Glomerular endothelial cell (primary cell): ENCODE measurements around the gene MMD2. TPM values are rescaled to one million over a fixed set of nuclear protein-coding genes. Genes with fewer than 3 reads are reported as not detected.

ENCODE experiments used
- DNase-seq: peaks from one replicate; pipeline ENCODE4 v3.0.0-alpha.2; 2011; ENCODE audit warnings: low read depth, low spot score; ENCODE audit errors: extremely low read depth
- total RNA-seq: library from RNA; depleted of rRNA; stranded (reverse); fragments of >200 nt; gene quantifications from 2 replicates; pipeline ENCODE4 v1.2.3, GENCODE V29; 2015

The MMD2 gene
- total RNA-seq, 1 donor from 2014 or later: not detected

DNA sequence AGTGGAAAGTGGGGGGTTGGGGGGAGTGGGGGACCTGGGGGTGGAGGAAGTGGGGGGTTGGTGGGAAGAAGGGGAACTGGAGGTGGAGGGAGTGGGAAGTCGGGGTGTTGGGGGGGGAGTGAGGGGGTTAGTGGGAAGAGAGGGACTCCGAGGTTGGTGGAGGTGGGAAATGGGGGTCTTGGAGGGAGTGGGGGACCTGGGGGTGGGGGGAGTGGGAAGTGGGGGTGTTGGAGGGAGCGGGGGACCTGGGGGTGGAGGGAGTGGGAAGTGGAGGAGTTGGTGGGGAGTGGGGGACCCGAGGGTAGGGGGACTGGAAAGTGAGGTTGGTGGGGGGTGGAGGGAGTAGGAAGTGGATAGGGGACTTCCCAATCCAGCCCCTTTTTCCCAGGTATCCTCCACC is 906 bp upstream of the MMD2 start:
- no peak for DNase-seq

DNA sequence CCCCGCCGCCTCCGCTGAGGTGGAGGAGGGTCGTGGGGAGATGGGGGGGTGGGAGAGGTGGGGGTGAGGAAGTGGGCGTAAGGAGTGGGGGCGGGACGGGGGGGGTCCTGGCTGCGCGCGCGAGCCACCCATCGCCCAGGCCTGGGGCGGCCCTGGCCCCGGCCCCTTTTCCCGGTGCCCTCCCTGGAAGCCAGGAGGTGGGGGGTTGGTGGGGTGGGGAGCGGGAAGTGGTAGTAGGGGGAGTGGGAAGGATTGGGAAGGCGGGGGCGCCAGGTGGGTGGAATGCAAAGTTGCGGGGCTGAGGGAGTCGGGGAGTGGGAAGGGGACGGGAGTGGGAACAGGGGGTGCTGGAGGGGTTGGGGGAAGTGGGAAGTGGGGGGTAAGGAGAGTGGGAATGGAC is 319 bp upstream of the MMD2 start:
- DNase-seq: no peak

DNA sequence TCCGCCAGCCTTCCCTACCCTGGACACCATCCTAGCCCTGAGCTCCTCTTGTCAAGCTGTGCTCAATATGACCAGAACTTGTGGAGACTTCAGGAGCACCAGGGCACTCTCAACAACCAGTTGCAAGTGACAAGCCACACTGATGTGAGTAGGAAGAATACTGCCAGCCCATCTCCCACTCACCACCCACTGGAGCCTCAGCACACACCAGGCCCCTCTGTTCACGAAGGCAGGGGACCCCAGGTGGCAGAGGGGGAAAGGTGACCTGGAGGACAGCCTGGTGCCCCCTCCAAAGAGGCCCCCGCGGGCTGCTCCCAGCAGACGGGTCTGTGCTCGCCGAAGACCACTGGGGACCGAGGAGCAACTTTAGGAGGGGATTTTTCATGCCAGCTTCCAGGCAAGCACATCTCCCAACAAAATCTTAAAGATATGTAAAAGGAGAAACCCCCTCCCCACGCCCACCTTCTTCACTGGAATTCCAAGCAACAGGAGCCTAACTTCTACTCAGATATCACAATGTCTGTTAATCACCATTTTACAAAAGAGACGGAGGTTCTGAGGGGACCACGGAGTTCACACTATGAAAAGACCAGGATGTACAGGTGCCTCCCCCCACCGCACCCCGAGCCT is 1.0 kb downstream of the MMD2 start:
- DNase-seq: no peak

DNA sequence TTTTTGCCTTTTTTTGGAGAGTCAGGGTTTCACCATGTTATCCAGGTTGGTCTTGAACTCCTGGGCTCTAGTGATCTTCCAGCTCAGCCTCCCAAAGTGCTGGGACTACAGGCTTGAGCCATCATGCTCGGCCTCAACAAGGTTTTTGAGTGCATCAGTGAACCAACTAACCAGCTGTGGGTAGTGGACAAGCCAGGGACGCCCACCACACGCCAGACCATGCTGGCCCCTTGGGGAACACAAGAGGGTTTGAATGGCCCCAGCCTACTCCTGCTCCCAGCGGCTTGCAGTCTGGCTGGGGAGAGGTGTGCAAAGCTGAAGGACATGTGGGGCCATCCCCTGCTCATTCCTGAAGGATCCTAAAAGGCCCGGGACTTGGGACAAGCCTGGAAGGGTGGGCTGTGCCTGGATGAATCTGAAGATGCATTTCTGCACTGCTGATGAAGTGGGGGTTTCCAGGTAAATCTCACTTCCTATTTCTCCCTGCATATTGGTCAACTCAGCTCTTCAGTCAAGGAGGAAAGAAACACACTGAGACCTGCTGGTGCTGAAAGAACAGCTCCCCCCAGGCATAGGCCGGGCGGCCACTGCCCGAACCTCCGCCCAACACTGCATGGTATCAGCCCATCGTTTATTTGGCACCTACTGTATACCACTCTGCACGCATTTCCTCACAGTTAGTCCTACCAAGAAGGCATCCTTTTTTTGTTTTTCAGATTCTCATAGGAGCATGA is 6.9 kb downstream of the MMD2 start:
- DNase-seq: no peak

DNA sequence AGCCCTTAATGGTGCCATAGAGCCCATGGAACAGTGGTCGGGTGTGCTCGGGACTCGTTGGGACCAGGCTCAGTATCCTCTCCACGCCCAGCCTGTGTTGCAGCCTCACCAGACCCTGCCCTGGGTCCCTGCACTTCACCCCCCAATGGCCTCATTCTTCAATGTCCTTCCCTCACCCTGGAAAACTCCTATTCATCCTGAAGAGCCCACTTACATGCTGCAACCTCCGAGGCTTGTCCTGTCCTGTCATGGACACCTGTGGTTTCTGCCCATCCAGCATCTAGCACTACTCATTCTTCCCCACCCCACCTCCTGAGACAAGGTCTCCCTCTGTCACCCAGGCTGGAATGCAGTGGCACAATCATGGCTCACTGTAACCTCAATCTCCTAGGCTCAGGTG is 7.7 kb downstream of the MMD2 start:
- DNase-seq: no peak

DNA sequence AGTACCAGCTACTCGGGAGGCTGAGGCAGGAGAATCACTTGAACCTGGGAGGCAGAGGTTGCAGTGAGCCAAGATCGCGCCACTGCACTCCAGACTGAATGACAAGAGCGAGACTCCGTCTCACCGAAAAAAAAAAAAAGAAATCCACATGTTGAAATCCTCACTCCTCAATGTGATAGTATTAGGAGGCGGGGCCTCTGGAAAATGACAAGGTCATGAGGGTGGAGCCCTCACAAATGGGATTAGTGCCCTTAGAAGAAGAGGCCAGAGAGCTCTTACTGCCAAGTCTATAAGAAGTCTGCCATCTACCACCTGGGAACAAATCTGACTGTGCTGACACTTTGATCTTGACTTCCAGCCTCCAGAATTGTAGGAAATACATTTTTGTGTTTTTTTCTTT is 10.6 kb downstream of the MMD2 start:
- no peak for DNase-seq

DNA sequence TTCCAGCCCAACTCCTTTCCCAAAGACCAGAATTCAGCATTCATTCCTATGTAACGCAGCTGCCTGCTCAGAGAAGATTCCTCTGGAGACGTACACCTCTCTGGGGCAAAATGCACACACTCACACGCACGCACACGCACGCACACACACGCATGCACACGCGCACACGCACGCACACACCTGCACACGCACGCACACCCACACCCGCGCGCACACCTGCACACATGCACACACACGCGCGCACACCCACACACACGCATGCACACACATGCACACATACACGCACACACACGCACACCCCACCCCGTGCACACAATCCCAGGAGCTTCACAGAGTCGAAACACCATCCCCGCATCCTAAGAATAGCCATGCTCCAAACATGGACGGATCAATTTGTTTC is 13.0 kb downstream of the MMD2 start:
- no peak for DNase-seq

DNA sequence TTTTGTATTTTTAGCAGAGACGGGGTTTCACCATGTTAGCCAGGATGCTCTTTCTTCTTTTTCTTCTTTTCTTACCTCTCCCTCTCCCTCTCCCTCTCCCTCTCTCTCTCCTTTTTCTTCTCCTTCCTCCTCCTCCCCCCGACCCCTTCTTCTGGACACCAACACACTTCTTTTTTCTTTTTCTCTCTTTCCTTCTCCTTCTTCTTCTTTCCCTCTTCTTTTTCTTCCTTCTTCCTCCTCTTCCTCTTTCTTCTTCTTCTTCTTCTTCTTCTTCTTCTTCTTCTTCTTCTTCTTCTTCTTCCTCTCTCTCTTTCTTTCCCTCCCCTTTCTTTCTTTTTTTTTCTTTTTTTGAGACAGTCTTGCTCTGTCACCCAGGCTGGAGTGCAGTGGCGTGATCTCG is 14.0 kb downstream of the MMD2 start:
- no peak for DNase-seq

DNA sequence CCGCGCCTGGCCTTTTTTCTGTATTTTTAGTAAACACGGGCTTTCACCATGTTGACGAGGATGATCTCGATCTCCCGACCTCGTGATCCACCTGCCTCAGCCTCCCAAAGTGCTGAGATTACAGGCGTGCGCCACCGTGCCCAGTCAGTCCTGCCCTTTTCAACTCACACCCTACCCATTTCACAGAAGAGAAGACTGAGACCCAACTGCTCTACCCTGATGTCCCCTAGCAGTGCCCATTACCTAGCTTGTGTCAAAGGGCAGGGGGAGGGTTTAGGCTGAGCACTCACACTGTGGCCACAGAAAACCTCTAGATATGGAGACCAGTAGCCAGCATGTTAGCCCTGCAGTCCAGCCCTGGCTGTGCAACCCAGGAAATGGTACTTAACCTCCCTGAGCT is 15.7 kb downstream of the MMD2 start:
- DNase-seq: no peak

DNA sequence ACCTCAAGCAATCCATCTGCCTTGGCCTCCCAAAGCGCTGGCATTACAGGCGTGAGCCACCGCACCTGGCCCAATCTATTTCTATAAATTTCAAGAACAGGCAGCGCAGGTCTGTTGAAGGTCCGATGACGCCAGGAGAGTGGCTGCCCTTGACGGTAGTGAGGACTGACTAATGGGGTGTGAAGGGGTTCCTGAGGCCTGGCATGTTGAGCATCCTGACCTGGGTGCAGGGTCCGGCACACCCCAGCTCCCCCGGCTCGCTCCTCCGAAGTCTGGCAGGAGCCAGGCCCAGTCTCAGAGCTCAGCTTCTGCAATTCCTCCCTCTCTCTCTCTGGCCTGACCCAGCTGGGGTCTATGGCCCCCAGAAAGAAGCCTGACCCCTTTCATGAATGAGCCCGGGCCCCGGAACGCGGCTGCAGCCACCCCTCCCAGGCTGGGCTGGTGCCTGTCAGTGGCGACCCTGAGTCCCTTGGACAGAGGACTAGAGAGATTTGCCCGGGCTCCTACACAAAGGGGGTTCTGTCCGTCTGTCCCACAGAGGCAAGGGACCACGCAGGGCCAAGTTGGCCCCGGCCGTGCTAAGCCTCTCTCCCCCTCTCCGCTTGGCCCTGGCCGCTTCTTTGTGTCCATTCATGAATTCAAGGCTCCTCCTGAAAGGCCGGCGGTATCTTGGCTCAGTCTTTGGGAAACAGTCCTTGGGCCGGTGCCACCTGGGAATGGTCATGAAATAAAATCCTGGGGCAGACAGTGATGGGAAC is 18.8 kb downstream of the MMD2 start:
- DNase-seq: no peak

DNA sequence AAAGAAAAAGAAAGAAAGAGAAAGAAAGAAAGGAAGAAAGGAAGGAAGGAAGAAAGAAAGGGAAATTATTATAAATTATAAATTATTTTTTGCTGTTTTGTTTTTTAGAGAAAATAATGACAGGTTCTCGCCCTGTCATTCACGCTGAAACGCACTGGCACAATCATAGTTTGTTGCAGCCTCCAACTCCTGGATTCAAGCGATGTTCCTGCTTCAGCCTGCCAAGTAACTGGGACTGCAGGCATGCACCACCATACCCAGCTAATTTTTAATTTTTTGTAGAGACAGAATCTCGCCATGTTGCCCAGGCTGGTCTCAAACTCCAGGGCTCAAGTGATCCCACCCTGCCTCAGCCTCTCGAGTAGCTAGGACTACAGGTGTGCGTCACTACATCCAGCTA is 21.6 kb downstream of the MMD2 start:
- DNase-seq: no peak

DNA sequence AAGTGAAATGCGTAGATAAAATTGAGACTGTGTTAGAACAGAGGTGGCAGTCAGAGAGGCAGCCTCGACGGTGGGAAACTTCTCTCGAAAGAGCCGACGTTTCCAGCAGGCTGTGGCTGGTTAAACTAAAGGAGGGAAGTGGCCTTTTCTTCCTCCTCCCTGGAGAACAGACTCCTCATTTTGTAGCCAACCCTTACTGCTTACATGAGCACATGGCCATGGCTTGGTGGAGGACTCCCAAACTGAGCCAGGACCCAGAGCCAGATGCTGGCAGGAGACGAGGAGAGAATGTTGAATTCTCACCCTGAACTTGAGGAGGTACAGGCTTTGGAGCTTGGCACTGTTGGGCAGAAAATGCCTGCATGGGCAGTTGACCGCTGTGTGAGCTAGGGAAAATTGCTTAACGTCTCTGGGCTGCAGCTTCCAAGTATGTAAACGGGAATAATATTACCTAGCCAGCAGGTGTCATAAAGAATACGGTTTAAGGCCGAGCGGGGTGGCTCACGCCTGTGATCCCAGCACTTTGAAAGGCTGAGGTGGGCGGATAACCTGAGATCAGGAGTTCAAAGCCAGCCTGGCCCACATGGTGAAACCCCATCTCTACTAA is 24.5 kb downstream of the MMD2 start:
- DNase-seq: no peak

DNA sequence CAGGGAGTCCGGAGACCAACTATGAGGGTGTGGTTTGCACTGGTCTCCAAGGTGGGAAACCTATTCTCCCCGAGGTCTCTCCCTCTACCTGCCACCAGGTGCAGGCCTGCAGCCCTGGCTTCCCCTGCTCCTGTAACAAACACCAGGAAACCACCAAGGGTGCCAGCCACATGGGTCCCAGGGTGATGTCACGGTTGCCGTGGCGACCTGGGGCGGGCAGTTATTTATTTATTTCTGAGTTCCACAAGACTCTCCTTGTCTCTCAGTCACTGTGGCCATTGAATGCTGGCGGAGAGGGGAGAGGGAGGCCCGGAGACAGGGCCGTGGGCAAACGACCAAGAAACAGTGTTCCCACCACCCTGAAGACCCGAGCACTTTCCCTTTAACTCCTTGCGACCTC is 27.0 kb downstream of the MMD2 start:
- DNase-seq: no peak

DNA sequence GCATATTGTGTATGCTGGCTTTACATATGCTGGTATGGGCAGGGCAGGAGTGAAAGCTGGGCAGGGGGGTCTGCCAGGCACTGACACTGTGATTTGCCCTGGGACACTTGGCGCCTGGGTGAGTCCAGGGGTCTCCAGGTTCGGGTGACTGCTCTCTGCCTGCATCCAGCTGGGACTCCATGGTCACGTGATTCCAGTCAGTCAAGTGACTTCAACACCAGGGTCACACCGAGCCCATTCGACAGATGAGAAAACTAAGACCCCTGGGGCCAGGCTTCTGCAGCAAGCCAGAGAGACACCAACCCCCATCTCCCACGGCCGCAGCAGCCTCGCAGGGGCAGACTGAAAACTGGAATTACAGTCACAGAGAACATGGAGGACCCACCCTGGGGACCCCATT is 30.0 kb downstream of the MMD2 start:
- no peak for DNase-seq

DNA sequence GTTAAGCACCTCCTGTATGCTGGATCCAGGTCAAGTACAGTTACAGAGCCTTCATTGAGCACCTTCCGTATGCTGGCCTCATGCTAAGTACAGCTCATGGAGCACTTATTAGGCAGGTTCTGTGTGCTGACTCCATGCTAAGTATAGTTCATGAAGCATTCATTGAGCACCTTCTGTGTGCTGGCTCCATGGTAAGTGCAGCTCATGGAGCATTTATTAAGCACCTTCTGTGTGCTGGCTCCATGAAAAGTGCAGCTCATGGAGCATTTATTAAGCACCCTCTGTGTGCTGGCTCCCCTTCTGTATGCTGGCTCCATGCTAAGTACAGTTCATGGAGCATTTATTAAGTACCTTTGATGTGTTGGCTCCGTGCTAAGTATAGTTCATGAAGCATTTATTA is 30.5 kb downstream of the MMD2 start:
- DNase-seq: no peak

DNA sequence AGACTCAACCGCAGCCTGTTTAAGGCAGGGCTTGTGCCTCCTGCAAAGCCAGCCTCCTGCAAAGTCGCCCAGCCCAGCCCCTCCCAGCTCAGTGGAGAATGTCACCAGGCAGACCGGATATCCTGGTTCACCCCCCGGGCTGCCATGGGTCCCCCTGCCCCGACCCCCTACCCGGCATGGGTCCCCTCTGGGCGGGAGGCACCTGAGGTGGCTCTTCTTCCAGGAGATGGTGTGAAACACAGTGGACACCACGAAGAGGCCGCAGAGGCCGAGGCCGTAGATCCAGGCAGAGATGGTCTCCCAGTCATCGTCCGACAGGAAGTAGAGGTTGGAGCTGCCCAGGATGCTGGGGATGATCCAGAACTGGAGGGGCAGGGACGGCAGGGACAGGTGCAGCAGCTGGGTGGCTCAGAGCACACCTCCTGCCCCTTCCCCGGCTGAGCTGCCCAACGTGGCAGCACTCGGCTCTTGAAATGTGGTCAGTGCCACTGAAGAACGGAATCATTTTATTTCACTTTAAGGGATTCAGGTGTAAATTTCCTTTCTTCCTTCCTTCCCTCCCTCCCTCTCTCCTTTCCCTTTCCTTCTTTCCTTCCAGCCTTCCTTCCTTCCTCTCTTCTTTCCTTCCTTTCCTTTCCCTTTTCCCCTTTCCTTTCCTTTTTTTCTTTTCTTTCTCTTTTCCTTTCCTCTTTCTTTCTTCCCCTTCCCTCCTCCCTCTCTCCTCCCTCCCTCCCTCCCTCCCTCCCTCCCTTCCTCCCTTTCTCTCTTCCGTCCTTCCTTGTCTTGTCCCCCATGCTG is 38.8 kb downstream of the MMD2 start:
- DNase-seq: no peak

DNA sequence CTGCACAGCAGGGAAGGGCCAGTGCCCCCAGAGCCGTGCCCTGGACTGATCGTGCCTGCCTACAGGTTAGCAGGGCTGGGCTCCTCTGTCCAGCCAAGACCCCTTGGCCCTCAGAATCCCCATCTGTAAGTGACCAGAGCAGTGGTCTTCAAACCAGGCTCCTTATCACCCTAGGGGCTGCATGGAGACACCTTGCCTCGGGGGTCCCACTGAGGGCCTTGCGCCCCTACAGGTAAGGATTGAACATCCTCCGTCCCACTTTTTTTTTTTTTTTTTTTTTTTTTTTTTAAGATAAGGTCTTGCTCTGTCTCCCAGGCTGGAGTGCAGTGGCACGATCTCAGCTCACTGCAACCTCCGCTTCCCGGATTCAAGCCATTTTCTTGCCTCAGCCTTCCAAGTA is 42.9 kb downstream of the MMD2 start:
- no peak for DNase-seq

DNA sequence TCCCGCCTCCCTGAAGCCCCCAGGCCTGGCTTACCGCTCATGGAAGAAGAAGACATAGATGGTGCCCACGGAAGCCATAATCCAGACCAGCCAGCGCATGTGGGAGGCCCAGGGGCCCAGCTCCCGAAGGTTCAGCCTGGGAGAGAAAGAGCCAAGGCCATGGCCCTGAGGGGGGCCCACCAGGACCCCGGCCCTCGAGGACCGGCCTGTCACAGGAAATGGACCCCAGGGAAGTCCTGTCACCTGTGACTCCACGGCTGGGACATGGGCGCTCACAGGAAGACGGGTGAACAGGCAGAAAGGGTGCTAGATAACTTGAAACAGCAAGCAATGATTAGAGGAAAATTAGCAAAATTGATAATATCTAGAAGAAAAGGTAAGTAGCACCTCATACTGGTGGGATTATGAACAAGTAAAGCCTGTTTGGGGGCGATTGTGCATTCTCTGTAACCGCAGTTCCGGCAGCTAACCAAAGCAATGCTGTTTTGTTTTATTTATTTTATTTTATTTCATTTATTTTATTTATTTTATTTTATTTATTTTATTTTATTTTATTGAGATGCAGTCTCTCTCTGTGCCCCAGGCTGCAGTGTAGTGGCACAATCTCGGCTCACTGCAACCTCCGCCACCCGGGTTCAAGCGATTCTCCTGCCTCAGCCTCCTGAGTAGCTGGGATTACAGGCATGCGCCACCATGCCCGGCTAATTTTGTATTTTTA is 47.7 kb downstream of the MMD2 start:
- DNase-seq: no peak

DNA sequence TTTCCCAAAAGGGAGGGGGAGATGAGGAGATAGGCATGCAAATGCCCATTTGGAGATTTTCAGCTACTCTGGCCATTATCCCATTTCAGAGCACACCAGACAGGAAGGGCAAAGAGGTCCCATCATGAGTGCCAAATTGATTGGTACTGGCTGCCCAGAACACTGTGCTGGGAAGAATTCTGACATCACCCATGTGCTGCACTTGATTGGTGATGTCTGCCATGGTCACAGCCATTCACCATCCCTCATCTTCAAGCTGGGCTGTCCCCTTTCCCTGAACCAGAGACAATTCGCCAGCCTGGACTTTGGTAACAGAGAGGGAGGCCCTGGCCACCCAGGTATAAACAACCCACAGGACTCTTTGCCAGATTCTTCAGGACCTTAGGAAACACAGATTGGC is 52.3 kb downstream of the MMD2 start:
- no peak for DNase-seq

DNA sequence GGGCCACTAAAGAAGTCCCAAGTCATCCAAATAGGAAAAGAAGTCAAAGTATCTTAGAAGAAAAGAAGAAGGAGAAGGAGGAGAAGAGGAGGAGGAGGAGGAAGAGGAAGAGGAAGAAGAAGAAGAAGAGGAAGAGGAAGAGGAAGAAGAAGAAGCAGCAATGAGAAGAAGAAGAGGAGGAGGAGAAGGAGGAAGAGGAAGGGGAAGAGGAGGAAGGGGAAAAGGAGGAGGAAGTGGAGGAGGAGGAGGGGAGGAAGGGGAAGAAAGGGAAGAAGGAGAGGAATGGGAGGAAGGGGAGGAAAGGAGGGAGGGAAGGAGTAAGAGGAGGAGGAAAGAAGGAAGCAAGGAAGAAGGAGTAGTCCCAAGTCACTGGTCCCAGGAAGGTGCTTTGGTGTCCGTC is 53.8 kb downstream of the MMD2 start:
- no peak for DNase-seq
